Endothelial cell (in vitro differentiated cells): Measurements from ENCODE around the gene DAPK1. TPM values are rescaled to one million over a fixed set of nuclear protein-coding genes. Genes with fewer than 3 reads are reported as not detected.

Experiments used
- DNase-seq: peaks from one replicate; pipeline ENCODE4 v3.0.0; 2021; ENCODE audit warnings: low spot score
- H3K27ac Mint-ChIP-seq: one replicate; pipeline ENCODE4 v1.8.0; 2021; ENCODE audit warnings: mixed read lengths, inconsistent platforms; ENCODE audit not compliant: unreplicated experiment
- H3K27me3 Mint-ChIP-seq: one replicate; pipeline ENCODE4 v1.8.0; 2021; ENCODE audit warnings: mild to moderate bottlenecking, moderate library complexity, mixed read lengths, inconsistent platforms; ENCODE audit not compliant: unreplicated experiment
- H3K36me3 Mint-ChIP-seq: one replicate; pipeline ENCODE4 v1.8.0; 2021; ENCODE audit warnings: mild to moderate bottlenecking, low read depth, mixed read lengths, inconsistent platforms; ENCODE audit not compliant: unreplicated experiment
- H3K4me1 Mint-ChIP-seq: one replicate; pipeline ENCODE4 v1.8.0; 2021; ENCODE audit warnings: mild to moderate bottlenecking, mixed read lengths, inconsistent platforms; ENCODE audit not compliant: unreplicated experiment
- H3K4me3 Mint-ChIP-seq: one replicate; pipeline ENCODE4 v1.8.0; 2021; ENCODE audit warnings: mild to moderate bottlenecking, mixed read lengths, inconsistent platforms; ENCODE audit not compliant: unreplicated experiment
- H3K9me3 Mint-ChIP-seq: one replicate; pipeline ENCODE4 v1.8.0; 2021; ENCODE audit warnings: mixed read lengths, inconsistent platforms; ENCODE audit not compliant: unreplicated experiment
- total RNA-seq: library from RNA; stranded (reverse); fragmentation: NEBNext Ultra II Directional; extraction: Animal tissue kit (Norgen Biotek cat#: 25700); gene quantifications from one replicate; pipeline ENCODE4 v1.2.1, GENCODE V29; 2021; ENCODE audit not compliant: unreplicated experiment
- TF ChIP-seq, protein P1 (sequence below): fragments of 200-600 bp; sonication (generic); IDR thresholded peaks from one replicate; pipeline ENCODE4 v1.5.0; 2021; ENCODE audit warnings: antibody characterized with exemption; ENCODE audit not compliant: unreplicated experiment

Gene DAPK1
- total RNA-seq, 1 donor from 2014 or later: 36.8 TPM

DNA sequence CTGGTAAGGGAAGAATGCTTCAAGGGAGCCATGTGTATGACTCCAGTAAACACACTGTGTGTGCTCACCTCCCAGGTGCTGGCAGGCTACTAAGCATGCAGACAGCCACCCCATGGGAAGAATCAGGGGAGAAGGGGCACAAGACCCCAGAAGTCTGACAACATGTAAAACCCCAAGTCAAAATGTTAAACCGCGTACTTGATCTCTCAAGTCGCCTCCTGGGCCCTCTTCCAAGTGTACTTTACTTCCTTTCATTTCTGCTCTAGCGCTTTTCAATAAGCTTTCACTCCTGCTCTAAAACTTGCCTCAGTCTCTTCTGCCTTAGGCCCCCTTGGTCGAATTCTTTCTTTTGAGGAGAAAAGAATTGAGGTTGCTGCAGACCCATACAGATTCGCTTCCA, 31.3 kb downstream of the DAPK1 start:
- no peaks in the 10 kb centered on the region for H3K36me3 Mint-ChIP-seq
- H3K4me1 Mint-ChIP-seq: peaks cover 25% of the 10 kb centered on the region
- TF ChIP-seq, protein P1, sequence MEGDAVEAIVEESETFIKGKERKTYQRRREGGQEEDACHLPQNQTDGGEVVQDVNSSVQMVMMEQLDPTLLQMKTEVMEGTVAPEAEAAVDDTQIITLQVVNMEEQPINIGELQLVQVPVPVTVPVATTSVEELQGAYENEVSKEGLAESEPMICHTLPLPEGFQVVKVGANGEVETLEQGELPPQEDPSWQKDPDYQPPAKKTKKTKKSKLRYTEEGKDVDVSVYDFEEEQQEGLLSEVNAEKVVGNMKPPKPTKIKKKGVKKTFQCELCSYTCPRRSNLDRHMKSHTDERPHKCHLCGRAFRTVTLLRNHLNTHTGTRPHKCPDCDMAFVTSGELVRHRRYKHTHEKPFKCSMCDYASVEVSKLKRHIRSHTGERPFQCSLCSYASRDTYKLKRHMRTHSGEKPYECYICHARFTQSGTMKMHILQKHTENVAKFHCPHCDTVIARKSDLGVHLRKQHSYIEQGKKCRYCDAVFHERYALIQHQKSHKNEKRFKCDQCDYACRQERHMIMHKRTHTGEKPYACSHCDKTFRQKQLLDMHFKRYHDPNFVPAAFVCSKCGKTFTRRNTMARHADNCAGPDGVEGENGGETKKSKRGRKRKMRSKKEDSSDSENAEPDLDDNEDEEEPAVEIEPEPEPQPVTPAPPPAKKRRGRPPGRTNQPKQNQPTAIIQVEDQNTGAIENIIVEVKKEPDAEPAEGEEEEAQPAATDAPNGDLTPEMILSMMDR: no peak
- H3K9me3 Mint-ChIP-seq: no peaks in the 10 kb centered on the region
- H3K27me3 Mint-ChIP-seq: peaks cover 9% of the 10 kb centered on the region
- no peak overlapping the region for H3K4me3 Mint-ChIP-seq
- no peak for DNase-seq
- H3K27ac Mint-ChIP-seq: no peak overlapping the region

DNA sequence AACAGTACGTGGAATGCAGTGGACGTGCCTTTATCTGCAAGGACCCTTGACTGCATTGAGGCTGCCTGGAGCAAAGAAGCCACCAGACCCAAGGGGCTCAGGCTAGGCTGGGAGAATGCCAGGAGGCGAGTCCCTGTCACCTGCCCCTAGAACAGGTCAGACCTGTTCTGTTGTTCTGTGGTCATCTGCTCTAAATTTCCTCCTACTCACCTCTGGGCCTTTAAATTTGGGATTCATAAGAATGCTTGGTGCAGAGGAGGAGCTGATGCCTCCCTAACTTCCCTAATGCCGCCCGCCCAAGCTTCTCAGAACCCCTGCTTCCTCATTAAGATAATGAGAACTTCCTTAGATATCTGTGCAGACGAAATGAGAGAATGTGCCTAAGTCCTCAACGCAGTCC, 32.0 kb downstream of the DAPK1 start:
- Mint-ChIP-seq H3K36me3 (no peaks in the 10 kb centered on the region), H3K9me3 (no peaks in the 10 kb centered on the region), H3K4me3 (no peak overlapping the region), H3K27ac (no peak overlapping the region), H3K4me1 (peaks cover 25% of the 10 kb centered on the region), H3K27me3 (peaks cover 9% of the 10 kb centered on the region)
- no peak for DNase-seq
- TF ChIP-seq, protein P1: no peak

DNA sequence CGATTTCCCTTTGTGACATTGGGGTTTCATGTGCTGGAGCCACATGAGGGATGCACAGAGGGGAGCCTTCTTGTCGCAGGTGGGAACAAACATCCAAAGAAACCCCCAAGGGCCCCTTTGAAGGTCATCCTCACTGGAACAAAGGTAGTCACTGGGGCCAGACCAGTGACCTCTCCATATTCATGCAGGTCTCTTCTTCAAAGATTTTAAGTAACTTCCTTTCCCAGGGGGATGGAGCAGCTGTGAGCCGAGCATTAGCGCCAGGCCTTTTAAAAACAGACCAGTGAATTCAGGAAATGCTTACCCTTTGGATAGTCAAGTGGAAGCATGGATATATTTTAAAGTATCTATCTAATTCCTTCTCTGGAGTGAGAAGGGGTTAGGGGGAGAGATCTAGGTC, 33.0 kb downstream of the DAPK1 start:
- no peaks in the 10 kb centered on the region for H3K9me3 Mint-ChIP-seq
- no peak for DNase-seq
- H3K4me3 Mint-ChIP-seq: no peak overlapping the region
- H3K36me3 Mint-ChIP-seq: no peaks in the 10 kb centered on the region
- H3K27me3 Mint-ChIP-seq: peaks cover 9% of the 10 kb centered on the region
- peak overlapping the region; percentile 18 for H3K27ac Mint-ChIP-seq
- TF ChIP-seq, protein P1: no peak
- H3K4me1 Mint-ChIP-seq: peaks cover 25% of the 10 kb centered on the region

DNA sequence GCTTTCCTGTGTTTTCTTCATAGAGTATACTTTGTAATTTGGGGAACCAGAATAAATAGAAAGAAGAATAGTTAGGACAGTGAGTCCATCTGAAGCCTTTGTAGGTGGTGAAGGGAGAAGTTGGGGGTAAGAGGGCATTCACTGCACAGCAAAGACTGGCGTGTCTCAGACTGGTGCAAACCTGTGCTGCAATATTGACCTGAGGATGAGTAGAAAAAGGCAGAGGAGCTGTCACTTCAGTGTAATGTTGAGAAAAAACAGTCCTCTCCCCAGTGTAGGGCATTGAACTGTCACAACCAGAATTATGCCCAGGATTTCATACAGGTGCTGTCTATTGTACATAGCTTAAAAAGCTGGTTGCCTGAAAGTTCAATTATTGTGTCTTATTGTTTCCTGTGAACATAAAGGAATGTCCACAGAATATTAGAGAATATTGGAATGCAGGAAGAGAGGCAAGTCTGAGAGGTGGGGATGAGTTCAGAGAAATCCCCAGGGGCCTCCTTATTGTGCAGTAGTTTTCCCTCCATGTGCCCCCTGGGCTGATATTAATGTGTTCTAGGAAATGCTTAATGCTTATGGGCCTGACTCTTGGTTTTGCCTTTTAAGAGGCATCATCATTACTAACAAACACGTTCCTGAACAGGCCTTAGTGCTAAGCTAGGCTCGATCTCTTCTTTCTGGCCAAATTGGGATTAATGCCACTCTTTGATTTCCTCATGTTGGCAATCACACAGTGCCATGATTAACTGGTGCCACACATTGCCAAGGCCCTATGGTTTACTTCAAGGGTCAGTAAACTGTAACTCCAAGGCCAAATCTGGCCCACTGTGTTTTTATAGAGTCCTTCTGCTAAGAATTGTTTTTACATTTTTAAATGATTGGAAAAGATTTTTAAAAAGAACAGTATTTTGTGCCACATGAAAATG, 34.0 kb downstream of the DAPK1 start:
- H3K36me3 Mint-ChIP-seq: no peaks in the 10 kb centered on the region
- peaks cover 9% of the 10 kb centered on the region for H3K27me3 Mint-ChIP-seq
- H3K9me3 Mint-ChIP-seq: no peaks in the 10 kb centered on the region
- TF ChIP-seq, protein P1: no peak
- H3K27ac Mint-ChIP-seq: no peak overlapping the region
- peaks cover 25% of the 10 kb centered on the region for H3K4me1 Mint-ChIP-seq
- no peak for DNase-seq
- no peak overlapping the region for H3K4me3 Mint-ChIP-seq

DNA sequence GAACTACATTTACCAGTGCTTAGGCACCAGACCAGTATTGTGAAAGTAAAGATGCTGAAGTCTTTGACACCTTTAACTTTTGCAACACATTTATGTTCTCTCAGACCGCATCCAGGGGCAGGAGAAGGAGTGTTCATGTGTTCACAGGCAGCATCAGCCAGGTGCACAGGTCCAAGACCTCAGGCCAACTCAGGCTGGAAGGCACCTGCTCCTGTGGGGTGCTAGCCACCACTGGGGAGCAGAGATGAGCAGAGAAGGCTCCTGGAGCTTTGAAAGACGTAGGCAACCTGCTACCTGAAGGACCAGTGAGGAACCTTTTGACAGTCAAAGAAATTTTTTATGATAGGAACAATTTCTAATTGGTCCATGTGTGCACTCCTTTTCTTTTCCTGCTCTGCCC, 35.6 kb downstream of the DAPK1 start:
- Mint-ChIP-seq H3K4me3 (no peak overlapping the region), H3K9me3 (no peaks in the 10 kb centered on the region), H3K4me1 (peaks cover 25% of the 10 kb centered on the region), H3K27ac (no peak overlapping the region), H3K27me3 (peaks cover 5% of the 10 kb centered on the region), H3K36me3 (no peaks in the 10 kb centered on the region)
- no peak for DNase-seq
- TF ChIP-seq, protein P1: no peak
